GM12892 (cell line): Measurements from ENCODE around the gene MRM2.

Experiments used
- POLR2A ChIP-seq: IDR thresholded peaks from 2 replicates; pipeline ENCODE4 v1.6.1; 2011; ENCODE audit warnings: low read depth, low read length, control low read depth
- POLR2AphosphoS5 ChIP-seq: IDR thresholded peaks from 2 replicates; pipeline ENCODE4 v1.6.1; 2011; ENCODE audit warnings: low read depth, low read length, control low read depth
- TAF1 ChIP-seq: IDR thresholded peaks from 2 replicates; pipeline ENCODE4 v1.6.1; 2011; ENCODE audit warnings: low read depth, mild to moderate bottlenecking, control low read depth, low read length, borderline replicate concordance

- TF ChIP-seq TAF1 (no peak), POLR2A (no peak), POLR2AphosphoS5 (no peak)
These were observed 15.1 kb upstream of the MRM2 start for GRCh38 chr7:2257046-2257551.
